Epithelial cell of esophagus (primary cell): ENCODE measurements around the gene GPNMB.

Experiments
- DNase-seq: peaks from one replicate; pipeline ENCODE4 v3.0.0; 2010; ENCODE audit warnings: low read depth
- H3K4me3 ChIP-seq: 2 replicates; pipeline ENCODE4 v1.5.1; 2011; ENCODE audit warnings: mild to moderate bottlenecking, low read length, control low read depth
- CTCF ChIP-seq: IDR thresholded peaks from 2 replicates; pipeline ENCODE4 v1.5.1; 2011; ENCODE audit warnings: low read depth, mild to moderate bottlenecking, low read length, control low read depth, inconsistent platforms; ENCODE audit not compliant: insufficient read depth; ENCODE audit errors: missing control alignments

GPNMB gene

GRCh38 chr7:23285657-23286646, 39.4 kb downstream of the GPNMB start:
- no peak overlapping the region for H3K4me3 ChIP-seq
- DNase-seq = no peak
- TF ChIP-seq CTCF = no peak

DNA sequence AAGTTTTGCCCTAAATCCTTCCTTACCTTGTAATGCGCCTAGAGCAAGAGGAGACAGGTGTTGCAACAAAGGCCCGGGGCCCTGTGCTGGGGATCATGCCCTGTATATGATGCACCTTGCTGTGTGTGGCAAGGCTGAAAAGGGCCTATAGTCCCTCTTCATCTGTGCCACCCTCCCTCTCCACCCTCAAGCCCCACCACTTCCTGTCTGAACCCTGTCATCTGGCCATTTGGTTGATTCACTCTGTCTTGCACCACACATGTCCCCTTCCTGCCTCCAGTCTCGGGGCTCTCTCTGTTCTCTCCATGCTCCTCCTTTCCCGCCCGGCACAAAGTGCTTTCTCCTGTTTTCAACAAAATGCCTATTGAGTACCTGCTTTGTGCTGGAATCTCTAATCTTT, 41.0 kb downstream of the GPNMB start:
- TF ChIP-seq CTCF = no peak

DNA sequence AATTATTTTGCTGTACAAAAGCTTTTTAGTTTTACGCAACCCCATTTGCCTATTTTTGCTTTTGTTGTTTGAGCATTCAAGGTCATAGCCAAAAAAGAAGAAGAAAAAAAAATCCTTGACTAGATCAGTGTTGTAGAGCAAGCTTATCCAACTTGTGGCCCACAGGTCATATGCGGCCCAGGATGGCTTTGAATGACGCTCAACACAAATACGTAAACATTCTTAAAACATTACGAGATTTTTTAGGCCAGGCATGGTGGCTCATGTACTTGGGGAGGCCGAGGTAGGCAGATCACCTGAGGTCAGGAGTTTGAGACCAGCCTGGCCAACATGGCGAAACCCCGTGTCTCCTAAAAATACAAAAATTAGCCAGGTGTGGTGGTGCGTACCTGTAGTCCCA, 44.4 kb downstream of the GPNMB start:
- no peak for TF ChIP-seq CTCF

More for the DNA sequence above, 41.0 kb downstream of the GPNMB start:
- H3K4me3 ChIP-seq = no peak overlapping the region
- no peak for DNase-seq

GRCh38 chr7:23291957-23292560, 45.5 kb downstream of the GPNMB start:
- no peak overlapping the region for H3K4me3 ChIP-seq
- DNase-seq = no peak
- TF ChIP-seq CTCF = no peak

More for the DNA sequence above, 44.4 kb downstream of the GPNMB start:
- DNase-seq = no peak
- H3K4me3 ChIP-seq = no peak overlapping the region

DNA sequence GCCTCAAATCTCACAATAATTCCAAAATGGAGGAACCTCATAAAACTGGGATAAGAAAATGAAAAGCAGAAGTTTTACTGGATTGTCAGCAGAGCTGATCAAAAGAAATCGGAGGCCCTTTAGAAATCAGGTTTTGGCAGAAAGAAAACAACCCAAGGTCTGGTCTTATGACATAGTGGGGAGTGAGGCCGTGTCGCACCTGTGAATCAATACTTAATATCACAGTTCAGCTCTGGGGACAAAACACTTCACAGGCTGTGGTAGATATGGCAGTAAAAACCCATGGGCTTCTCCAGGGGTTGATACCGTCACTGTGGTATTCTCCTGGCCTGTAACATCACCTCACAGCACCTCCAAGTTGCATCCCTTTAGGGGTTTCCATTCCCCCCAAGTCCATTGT, 46.0 kb downstream of the GPNMB start:
- H3K4me3 ChIP-seq = no peak overlapping the region
- no peak for DNase-seq
- TF ChIP-seq CTCF = no peak

- no peak overlapping the region for H3K4me3 ChIP-seq
- no peak for DNase-seq
- no peak for TF ChIP-seq CTCF
Measured at GRCh38 chr7:23293500-23294073, 47.0 kb downstream of the GPNMB start.
